GM18909 (cell line): ENCODE results near the gene FAM241A.
"Not testable (repeated sequence)": the region's sequence is repeated elsewhere in the genome, so short reads cannot be mapped to it uniquely, and the experiment has no call there.

Experiments
- ATAC-seq: cut with Tn5 transposase; IDR thresholded peaks from one replicate; pipeline ENCODE4 v1.9.1; 2021; ENCODE audit warnings: mild to moderate bottlenecking; ENCODE audit not compliant: unreplicated experiment, poor library complexity

The FAM241A gene

GRCh38 chr4:112145326-112145789, at the start of gene FAM241A:
TSS of gene FAM241A (plus strand) at chr4:112145454. CDS start at chr4:112145581, 127 bp downstream.
- peak; percentile 95 for ATAC-seq

GRCh38 chr4:112098841-112099530, 46.3 kb upstream of the FAM241A start:
- no peak for ATAC-seq

GRCh38 chr4:112099701-112100297, 45.5 kb upstream of the FAM241A start:
- ATAC-seq, result peak; percentile 79

GRCh38 chr4:112102875-112103370, 42.3 kb upstream of the FAM241A start:
- no peak for ATAC-seq

GRCh38 chr4:112105201-112105969, 39.9 kb upstream of the FAM241A start:
- ATAC-seq, result no peak

GRCh38 chr4:112109360-112110058, 35.7 kb upstream of the FAM241A start:
- ATAC-seq, result peak; percentile 64

- ATAC-seq, result peak; percentile 11
Observed at GRCh38 chr4:112110059-112110425, 35.2 kb upstream of the FAM241A start.

- no peak for ATAC-seq
Observed at GRCh38 chr4:112111306-112111705, 33.9 kb upstream of the FAM241A start.

- ATAC-seq, result not testable (repeated sequence)
Observed at GRCh38 chr4:112112095-112112494, 33.2 kb upstream of the FAM241A start.

GRCh38 chr4:112112590-112113170, 32.6 kb upstream of the FAM241A start:
- ATAC-seq, result no peak

GRCh38 chr4:112113864-112114263, 31.4 kb upstream of the FAM241A start:
- ATAC-seq, result no peak

- ATAC-seq, result no peak
Observed at GRCh38 chr4:112114452-112114851, 30.8 kb upstream of the FAM241A start.

GRCh38 chr4:112118742-112119352, 26.4 kb upstream of the FAM241A start:
- no peak for ATAC-seq

- ATAC-seq, result peak; percentile 88
Observed at GRCh38 chr4:112119353-112119783, 25.9 kb upstream of the FAM241A start.

GRCh38 chr4:112120021-112120420, 25.2 kb upstream of the FAM241A start:
- ATAC-seq, result no peak

- no peak for ATAC-seq
Observed at GRCh38 chr4:112125416-112125815, 19.8 kb upstream of the FAM241A start.

- no peak for ATAC-seq
Observed at GRCh38 chr4:112127048-112127637, 18.1 kb upstream of the FAM241A start.

- no peak for ATAC-seq
Observed at GRCh38 chr4:112127803-112128202, 17.5 kb upstream of the FAM241A start.

- ATAC-seq, result no peak
Observed at GRCh38 chr4:112128452-112128851, 16.8 kb upstream of the FAM241A start.
